HEK293T (cell line): ENCODE results near the gene NOL4L.

Experiments
- CTCF ChIA-PET: fragments of 350-600 bp; formaldehyde crosslinking; extraction: SDS; loops from one replicate; lab custom pipeline; 2021; ENCODE audit warnings: antibody characterized with exemption, inconsistent platforms; lab: Yijun Ruan, JAX
- POLR2A ChIA-PET: fragments of 350-600 bp; formaldehyde crosslinking; extraction: SDS; loops from one replicate; lab custom pipeline; 2020; ENCODE audit warnings: antibody characterized with exemption, inconsistent platforms; lab: Yijun Ruan, JAX
- DNase-seq: peaks from one replicate; pipeline ENCODE4 v3.0.0; 2012; ENCODE audit warnings: mixed read lengths; ENCODE audit errors: extremely low spot score
- ARNT ChIP-seq: fragments of 450-650 bp; IDR thresholded peaks from 2 replicates; pipeline ENCODE4 v1.6.1; 2017; ENCODE audit warnings: mild to moderate bottlenecking
- BHLHE40 ChIP-seq: fragments of 450-650 bp; IDR thresholded peaks from 2 replicates; pipeline ENCODE4 v1.6.1; 2016; ENCODE audit warnings: mild to moderate bottlenecking, moderate library complexity, borderline replicate concordance
- CTBP1 ChIP-seq: fragments of 450-650 bp; IDR thresholded peaks from 2 replicates; pipeline ENCODE4 v1.6.1; 2016; ENCODE audit warnings: borderline replicate concordance
- ELF4 ChIP-seq: fragments of 450-650 bp; IDR thresholded peaks from 2 replicates; pipeline ENCODE4 v1.6.1; 2017; ENCODE audit warnings: antibody characterized with exemption
- FOXA1 ChIP-seq: fragments of 450-650 bp; IDR thresholded peaks from 2 replicates; pipeline ENCODE4 v1.6.1; 2016; ENCODE audit warnings: mild to moderate bottlenecking
- FOXK2 ChIP-seq: fragments of 450-650 bp; IDR thresholded peaks from 2 replicates; pipeline ENCODE4 v1.6.1; 2016; ENCODE audit warnings: mild to moderate bottlenecking
- FOXM1 ChIP-seq: fragments of 450-650 bp; IDR thresholded peaks from 2 replicates; pipeline ENCODE4 v1.6.1; 2017; ENCODE audit warnings: mild to moderate bottlenecking, borderline replicate concordance
- HDGF ChIP-seq: fragments of 450-650 bp; IDR thresholded peaks from 2 replicates; pipeline ENCODE4 v1.6.1; 2017; ENCODE audit warnings: antibody characterized with exemption, borderline replicate concordance
- L3MBTL2 ChIP-seq: fragments of 450-650 bp; conservative IDR thresholded peaks from 2 replicates; pipeline ENCODE4 v1.6.1; 2016; ENCODE audit warnings: mild to moderate bottlenecking
- LEF1 ChIP-seq: fragments of 450-650 bp; IDR thresholded peaks from 2 replicates; pipeline ENCODE4 v1.6.1; 2017; ENCODE audit warnings: mild to moderate bottlenecking, borderline replicate concordance
- NFRKB ChIP-seq: fragments of 450-650 bp; IDR thresholded peaks from 2 replicates; pipeline ENCODE4 v1.6.1; 2016; ENCODE audit warnings: mild to moderate bottlenecking, moderate library complexity
- SP1 ChIP-seq: fragments of 450-650 bp; IDR thresholded peaks from 2 replicates; pipeline ENCODE4 v1.6.1; 2017
- SUZ12 ChIP-seq: fragments of 450-650 bp; IDR thresholded peaks from 2 replicates; pipeline ENCODE4 v1.6.1; 2016; ENCODE audit warnings: mild to moderate bottlenecking
- TARDBP ChIP-seq: fragments of 450-650 bp; IDR thresholded peaks from 2 replicates; pipeline ENCODE4 v1.6.1; 2016
- ZNF384 ChIP-seq: fragments of 450-650 bp; IDR thresholded peaks from 2 replicates; pipeline ENCODE4 v1.6.1; 2016
- TF ChIP-seq, protein P1 (sequence below): fragments of 450-650 bp; IDR thresholded peaks from 2 replicates; pipeline ENCODE4 v1.6.1; 2016

NOL4L gene

DNA sequence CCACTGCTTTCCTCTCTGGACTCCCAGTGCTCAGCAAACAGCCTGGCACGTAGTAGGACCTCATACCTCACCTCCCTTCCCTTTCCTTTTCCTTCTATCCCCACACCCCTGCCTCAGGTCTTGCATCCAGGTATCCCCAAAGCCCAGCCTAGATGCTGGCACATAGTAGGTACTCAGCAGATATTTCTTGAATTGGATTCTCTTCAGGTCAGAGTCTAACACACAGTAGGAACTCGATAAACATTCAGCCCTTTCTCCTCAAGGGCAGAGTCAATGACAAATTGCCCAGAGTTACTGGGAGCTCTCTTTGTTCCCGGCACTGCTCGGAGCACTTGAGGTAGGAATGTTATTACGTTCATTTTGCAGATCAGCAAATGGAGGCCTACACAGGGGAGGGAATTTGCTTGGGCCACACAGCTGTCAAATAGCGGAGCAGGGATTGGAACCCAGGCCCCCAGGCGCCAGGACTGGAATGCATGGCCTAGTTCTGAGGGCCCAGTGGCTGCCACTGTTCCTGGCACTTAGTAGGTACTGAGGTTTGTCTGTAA is 25.9 kb downstream of the NOL4L start:
- ChIA-PET POLR2A (no interaction called here), CTCF (no interaction called here)
- TF ChIP-seq SUZ12 (no peak), FOXK2 (no peak), CTBP1 (no peak), LEF1 (no peak), ARNT (no peak), TARDBP (no peak), ZNF384 (no peak), SP1 (no peak), HDGF (no peak), ELF4 (no peak), BHLHE40 (no peak), L3MBTL2 (no peak), FOXA1 (no peak), NFRKB (no peak), FOXM1 (no peak)
- TF ChIP-seq, protein P1, sequence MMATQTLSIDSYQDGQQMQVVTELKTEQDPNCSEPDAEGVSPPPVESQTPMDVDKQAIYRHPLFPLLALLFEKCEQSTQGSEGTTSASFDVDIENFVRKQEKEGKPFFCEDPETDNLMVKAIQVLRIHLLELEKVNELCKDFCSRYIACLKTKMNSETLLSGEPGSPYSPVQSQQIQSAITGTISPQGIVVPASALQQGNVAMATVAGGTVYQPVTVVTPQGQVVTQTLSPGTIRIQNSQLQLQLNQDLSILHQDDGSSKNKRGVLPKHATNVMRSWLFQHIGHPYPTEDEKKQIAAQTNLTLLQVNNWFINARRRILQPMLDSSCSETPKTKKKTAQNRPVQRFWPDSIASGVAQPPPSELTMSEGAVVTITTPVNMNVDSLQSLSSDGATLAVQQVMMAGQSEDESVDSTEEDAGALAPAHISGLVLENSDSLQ, result no peak
- DNase-seq, result no peak

- no peak for DNase-seq
- ChIA-PET CTCF (no interaction called here), POLR2A (interaction anchor here (2.0 kb wide), 1 partner anchor 107 kb away, joined by 4 read pairs; no protein-coding TSS in a partner anchor)
- TF ChIP-seq ZNF384, result no peak
- TF ChIP-seq BHLHE40, result no peak
Measured at GRCh38 chr20:32558526-32558925, 26.6 kb downstream of the NOL4L start.

DNA sequence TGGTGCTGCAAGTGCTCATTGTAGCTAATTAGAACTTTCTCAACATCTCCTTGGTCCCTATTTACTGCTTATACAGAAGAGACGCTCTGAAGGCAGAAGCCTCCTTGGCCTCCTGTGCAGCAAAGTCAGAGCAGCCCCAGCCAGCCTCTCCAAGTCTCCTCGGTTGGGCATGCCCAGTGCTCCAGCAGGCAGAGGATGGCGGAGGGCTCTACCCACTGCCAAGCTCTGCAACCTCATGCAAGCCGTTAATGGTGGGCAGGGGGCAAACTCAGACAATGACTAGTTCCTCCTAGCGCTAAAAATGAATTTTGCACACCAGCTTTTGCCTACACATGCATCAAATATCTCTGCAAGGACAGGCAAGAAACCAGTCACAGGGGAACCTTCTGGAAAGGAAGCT is 27.8 kb downstream of the NOL4L start:
- CTCF ChIA-PET, result no interaction called here
- POLR2A ChIA-PET, result interaction anchor here (2.0 kb wide), 1 partner anchor 108 kb away, joined by 4 read pairs; no protein-coding TSS in a partner anchor
- TF ChIP-seq FOXM1, result no peak
- no peak for TF ChIP-seq FOXK2
- TF ChIP-seq FOXA1, result no peak
- no peak for TF ChIP-seq SUZ12
- no peak for TF ChIP-seq NFRKB
- no peak for TF ChIP-seq L3MBTL2
- TF ChIP-seq CTBP1, result no peak
- no peak for DNase-seq

GRCh38 chr20:32556312-32557184 is 28.6 kb downstream of the NOL4L start:
- ChIA-PET CTCF (no interaction called here), POLR2A (interaction anchor here (2.0 kb wide), 1 partner anchor 109 kb away, joined by 4 read pairs; no protein-coding TSS in a partner anchor)
- DNase-seq, result no peak
- TF ChIP-seq L3MBTL2 (no peak), SUZ12 (no peak), BHLHE40 (no peak), HDGF (no peak), ZNF384 (no peak), FOXM1 (no peak), NFRKB (no peak), ARNT (no peak), FOXA1 (no peak), SP1 (no peak), ELF4 (no peak), FOXK2 (no peak), TARDBP (no peak), LEF1 (no peak), CTBP1 (no peak)
- TF ChIP-seq, protein P1, result no peak

DNA sequence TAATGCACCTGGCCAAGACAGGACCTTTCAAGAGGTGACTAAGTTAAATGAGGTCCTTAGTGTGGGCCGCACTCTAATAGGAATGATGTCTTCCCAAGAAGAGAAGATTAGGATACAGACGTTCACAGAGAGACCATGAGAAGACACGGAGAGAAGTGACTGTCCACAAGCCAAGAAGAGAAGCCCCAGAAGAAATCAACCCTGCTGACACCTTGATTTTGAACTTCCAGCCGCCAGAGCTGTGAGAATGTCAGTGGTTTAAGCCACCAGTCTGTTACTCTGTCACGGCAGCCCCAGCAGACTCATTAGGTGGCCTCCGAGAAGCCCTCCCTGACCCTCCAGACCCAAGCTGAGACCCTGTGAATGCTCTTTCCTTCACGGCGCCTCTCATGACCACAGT is 29.5 kb downstream of the NOL4L start:
- TF ChIP-seq, protein P1, result no peak
- TF ChIP-seq ZNF384 (no peak), FOXK2 (no peak), ELF4 (no peak), TARDBP (no peak), FOXM1 (no peak), ARNT (no peak), BHLHE40 (no peak), SUZ12 (no peak), L3MBTL2 (no peak), LEF1 (no peak), SP1 (no peak), HDGF (no peak), CTBP1 (no peak), FOXA1 (no peak), NFRKB (no peak)

GRCh38 chr20:32554965-32555289 is 30.2 kb downstream of the NOL4L start:
- TF ChIP-seq LEF1 (no peak), ZNF384 (no peak), SUZ12 (no peak), ARNT (no peak)
- CTCF ChIA-PET, result interaction anchor here (0.6 kb wide), 1 partner anchor 111 kb away, joined by 3 read pairs; no protein-coding TSS in a partner anchor
- POLR2A ChIA-PET, result no interaction called here
- no peak for DNase-seq

More for the DNA sequence above, 29.5 kb downstream of the NOL4L start:
- CTCF ChIA-PET, result no interaction called here
- DNase-seq, result no peak
- POLR2A ChIA-PET, result no interaction called here
